ACC112 (cell line): ENCODE results near the gene SNAI3.

Source experiments
- H2AFZ ChIP-seq: fragments of 200-600 bp; sonication (generic); one replicate; pipeline ENCODE4 v1.6.0; 2017; ENCODE audit warnings: antibody characterized with exemption, low read length; ENCODE audit not compliant: unreplicated experiment
- H3K27ac ChIP-seq: fragments of 200-600 bp; sonication (generic); 2 replicates; pipeline ENCODE4 v1.5.1; 2014; ENCODE audit warnings: low read depth, mild to moderate bottlenecking, antibody characterized with exemption, low read length, moderate library complexity
- H3K27me3 ChIP-seq: fragments of 200-600 bp; sonication (generic); 2 replicates; pipeline ENCODE4 v1.6.1; 2014; ENCODE audit warnings: mild to moderate bottlenecking, antibody characterized with exemption, low read length, moderate library complexity, mixed read lengths; ENCODE audit not compliant: insufficient read depth
- H3K36me3 ChIP-seq: fragments of 200-600 bp; sonication (generic); 2 replicates; pipeline ENCODE4 v1.6.1; 2016; ENCODE audit warnings: mild to moderate bottlenecking, antibody characterized with exemption, low read length, moderate library complexity, mixed read lengths; ENCODE audit not compliant: insufficient read depth
- H3K4me1 ChIP-seq: fragments of 200-600 bp; sonication (generic); one replicate; pipeline ENCODE4 v1.6.1; 2016; ENCODE audit warnings: low read length, mixed read lengths; ENCODE audit not compliant: insufficient read depth, unreplicated experiment, control insufficient read depth
- H3K4me3 ChIP-seq: fragments of 200-600 bp; sonication (generic); 2 replicates; pipeline ENCODE4 v1.5.1; 2014; ENCODE audit warnings: mild to moderate bottlenecking, low read depth, low read length
- H3K79me2 ChIP-seq: fragments of 200-600 bp; sonication (generic); one replicate; pipeline ENCODE4 v1.6.0; 2016; ENCODE audit warnings: low read length; ENCODE audit not compliant: control insufficient read depth, unreplicated experiment, insufficient read depth

The SNAI3 gene

GRCh38 chr16:88686439-88687253, at the start of gene SNAI3:
TSS of gene SNAI3 (minus strand) at chr16:88686507. CDS start at chr16:88686406, 101 bp downstream.
- Histone ChIP-seq H2AFZ (peak within 1 kb of the TSS; percentile 37), H3K36me3 (no peaks in the 10 kb centered on the region), H3K27me3 (peaks cover 21% of the 10 kb centered on the region; the same call in 1 of the 2 replicates), H3K4me1 (peaks cover 18% of the 10 kb centered on the region), H3K27ac (no peak within 1 kb of the TSS), H3K4me3 (peak within 1 kb of the TSS; percentile 70), H3K79me2 (no peaks in the 10 kb centered on the region)

- no peak overlapping the region for H3K4me3 ChIP-seq
- no peak overlapping the region for H2AFZ ChIP-seq
- peaks cover 7% of the 10 kb centered on the region for H3K79me2 ChIP-seq
- H3K27me3 ChIP-seq, result no peaks in the 10 kb centered on the region
- H3K36me3 ChIP-seq, result peaks cover 3% of the 10 kb centered on the region; the same call in 1 of the 2 replicates
- no peaks in the 10 kb centered on the region for H3K4me1 ChIP-seq
- H3K27ac ChIP-seq, result no peak overlapping the region
Observed at GRCh38 chr16:88736088-88736487, 49.8 kb upstream of the SNAI3 start.

GRCh38 chr16:88735616-88736015, 49.3 kb upstream of the SNAI3 start:
- no peaks in the 10 kb centered on the region for H3K27me3 ChIP-seq
- H2AFZ ChIP-seq, result no peak overlapping the region
- H3K4me3 ChIP-seq, result no peak overlapping the region
- peaks cover 7% of the 10 kb centered on the region for H3K79me2 ChIP-seq
- H3K27ac ChIP-seq, result no peak overlapping the region
- peaks cover 6% of the 10 kb centered on the region; the same call in 1 of the 2 replicates for H3K36me3 ChIP-seq
- H3K4me1 ChIP-seq, result no peaks in the 10 kb centered on the region

- Histone ChIP-seq H2AFZ (no peak overlapping the region), H3K27me3 (no peaks in the 10 kb centered on the region), H3K79me2 (peaks cover 7% of the 10 kb centered on the region), H3K36me3 (peaks cover 6% of the 10 kb centered on the region; the same call in 1 of the 2 replicates), H3K4me3 (no peak overlapping the region), H3K27ac (no peak overlapping the region), H3K4me1 (no peaks in the 10 kb centered on the region)
Observed at GRCh38 chr16:88735121-88735520, 48.8 kb upstream of the SNAI3 start.

GRCh38 chr16:88734361-88734728, 48.0 kb upstream of the SNAI3 start:
- H3K4me3 ChIP-seq, result no peak overlapping the region
- peaks cover 7% of the 10 kb centered on the region for H3K79me2 ChIP-seq
- no peaks in the 10 kb centered on the region for H3K4me1 ChIP-seq
- H3K27me3 ChIP-seq, result no peaks in the 10 kb centered on the region
- peaks cover 9% of the 10 kb centered on the region; the same call in 1 of the 2 replicates for H3K36me3 ChIP-seq
- no peak overlapping the region for H2AFZ ChIP-seq
- H3K27ac ChIP-seq, result no peak overlapping the region

- Histone ChIP-seq H3K4me3 (no peak overlapping the region), H3K27ac (no peak overlapping the region), H3K4me1 (no peaks in the 10 kb centered on the region), H3K27me3 (no peaks in the 10 kb centered on the region), H3K36me3 (peaks cover 9% of the 10 kb centered on the region; the same call in 1 of the 2 replicates), H2AFZ (no peak overlapping the region), H3K79me2 (peaks cover 7% of the 10 kb centered on the region)
Observed at GRCh38 chr16:88733630-88734360, 47.5 kb upstream of the SNAI3 start.

- peaks cover 10% of the 10 kb centered on the region; the same call in 1 of the 2 replicates for H3K36me3 ChIP-seq
- H3K27ac ChIP-seq, result no peak overlapping the region
Observed at GRCh38 chr16:88732961-88733294, 46.6 kb upstream of the SNAI3 start.

GRCh38 chr16:88732172-88732960, 46.1 kb upstream of the SNAI3 start:
- Histone ChIP-seq H3K79me2 (peaks cover 7% of the 10 kb centered on the region), H3K4me3 (no peak overlapping the region), H3K36me3 (peaks cover 14% of the 10 kb centered on the region; the same call in 1 of the 2 replicates), H3K27ac (no peak overlapping the region), H3K27me3 (no peaks in the 10 kb centered on the region), H2AFZ (no peak overlapping the region), H3K4me1 (no peaks in the 10 kb centered on the region)

More at GRCh38 chr16:88732961-88733294, 46.6 kb upstream of the SNAI3 start:
- Histone ChIP-seq H3K27me3 (no peaks in the 10 kb centered on the region), H3K4me3 (no peak overlapping the region), H3K79me2 (peaks cover 7% of the 10 kb centered on the region), H2AFZ (no peak overlapping the region), H3K4me1 (no peaks in the 10 kb centered on the region)

GRCh38 chr16:88731699-88732098, 45.4 kb upstream of the SNAI3 start:
- Histone ChIP-seq H2AFZ (no peak overlapping the region), H3K36me3 (peaks cover 14% of the 10 kb centered on the region; the same call in 1 of the 2 replicates), H3K4me3 (no peak overlapping the region), H3K27ac (no peak overlapping the region), H3K27me3 (no peaks in the 10 kb centered on the region), H3K4me1 (no peaks in the 10 kb centered on the region), H3K79me2 (peaks cover under 1% of the 10 kb centered on the region)
